HG03095 (cell line): ENCODE data around the gene SPOCK2.

Source experiments
- ATAC-seq: cut with Tn5 transposase; IDR thresholded peaks from one replicate; pipeline ENCODE4 v1.9.1; 2021; ENCODE audit warnings: moderate library complexity; ENCODE audit not compliant: unreplicated experiment

Gene SPOCK2

GRCh38 chr10:72090326-72090725 is 2.0 kb upstream of the SPOCK2 start:
- ATAC-seq = no peak

- no peak for ATAC-seq
Measured at GRCh38 chr10:72089618-72090017, 1.3 kb upstream of the SPOCK2 start.

- no peak for ATAC-seq
Measured at GRCh38 chr10:72088889-72089575, 681 bp upstream of the SPOCK2 start.

- ATAC-seq = no peak
Measured at GRCh38 chr10:72087392-72087968, 871 bp downstream of the SPOCK2 start.

- ATAC-seq = no peak
Measured at GRCh38 chr10:72086466-72087391, 1.6 kb downstream of the SPOCK2 start.

GRCh38 chr10:72085864-72086465 is 2.4 kb downstream of the SPOCK2 start:
- no peak for ATAC-seq

- no peak for ATAC-seq
Measured at GRCh38 chr10:72085166-72085565, 3.2 kb downstream of the SPOCK2 start.

- ATAC-seq = no peak
Measured at GRCh38 chr10:72083790-72084459, 4.4 kb downstream of the SPOCK2 start.

GRCh38 chr10:72082856-72083789 is 5.2 kb downstream of the SPOCK2 start:
- no peak for ATAC-seq

GRCh38 chr10:72081772-72082590 is 6.4 kb downstream of the SPOCK2 start:
- no peak for ATAC-seq

GRCh38 chr10:72081210-72081609 is 7.1 kb downstream of the SPOCK2 start:
- no peak for ATAC-seq

GRCh38 chr10:72080042-72080975 is 8.0 kb downstream of the SPOCK2 start:
- no peak for ATAC-seq

- ATAC-seq = no peak
Measured at GRCh38 chr10:72079356-72079755, 9.0 kb downstream of the SPOCK2 start.

GRCh38 chr10:72077275-72077990 is 10.9 kb downstream of the SPOCK2 start:
- ATAC-seq = no peak

- no peak for ATAC-seq
Measured at GRCh38 chr10:72076756-72077155, 11.6 kb downstream of the SPOCK2 start.

GRCh38 chr10:72075376-72076115 is 12.8 kb downstream of the SPOCK2 start:
- ATAC-seq = no peak
